Karpas-422 (cell line): ENCODE results near the gene CD9. TPM values are rescaled to one million over a fixed set of nuclear protein-coding genes. Genes with fewer than 3 reads are reported as not detected.

Source experiments
- DNase-seq: peaks from one replicate; pipeline ENCODE4 v3.0.0-alpha.2; 2015
- H2AFZ ChIP-seq: fragments of 200-600 bp; sonication (generic); 2 replicates; pipeline ENCODE4 v1.6.1; 2014; ENCODE audit warnings: antibody characterized with exemption, low read length, mixed read lengths
- H3K27ac ChIP-seq: fragments of 200-600 bp; sonication (generic); 2 replicates; pipeline ENCODE4 v1.5.1; 2014; ENCODE audit warnings: mild to moderate bottlenecking, low read length, moderate library complexity
- H3K27me3 ChIP-seq: fragments of 200-600 bp; sonication (generic); 2 replicates; pipeline ENCODE4 v1.6.1; 2014; ENCODE audit warnings: low read length, mixed read lengths
- H3K36me3 ChIP-seq: fragments of 200-600 bp; sonication (generic); 2 replicates; pipeline ENCODE4 v1.6.1; 2014; ENCODE audit warnings: low read length, mixed read lengths; ENCODE audit not compliant: insufficient read depth
- H3K4me1 ChIP-seq: fragments of 200-600 bp; sonication (generic); 2 replicates; pipeline ENCODE4 v1.6.1; 2014; ENCODE audit warnings: mild to moderate bottlenecking, low read length, mixed read lengths
- H3K4me2 ChIP-seq: fragments of 200-600 bp; sonication (generic); 2 replicates; pipeline ENCODE4 v1.6.1; 2014; ENCODE audit warnings: low read length, low read depth, mild to moderate bottlenecking; ENCODE audit not compliant: poor library complexity, severe bottlenecking
- H3K4me3 ChIP-seq: fragments of 200-600 bp; sonication (generic); 2 replicates; pipeline ENCODE4 v1.5.1; 2014; ENCODE audit warnings: mild to moderate bottlenecking, antibody characterized with exemption, low read length, mixed read lengths
- H3K79me2 ChIP-seq: fragments of 200-600 bp; sonication (generic); 2 replicates; pipeline ENCODE4 v1.6.1; 2014; ENCODE audit warnings: mild to moderate bottlenecking, low read length, mixed read lengths
- H3K9ac ChIP-seq: fragments of 200-600 bp; sonication (generic); 2 replicates; pipeline ENCODE4 v1.6.0; 2014; ENCODE audit warnings: low read length
- H3K9me2 ChIP-seq: fragments of 200-600 bp; sonication (generic), shearing (Covaris generic); replicated peaks from 2 replicates; pipeline ENCODE4 v1.6.0; 2014; ENCODE audit warnings: mild to moderate bottlenecking, low read length, moderate library complexity; ENCODE audit not compliant: insufficient read depth
- H3K9me3 ChIP-seq: fragments of 300-700, 200-600 bp; sonication (generic); 2 replicates; pipeline ENCODE4 v1.6.1; 2014; ENCODE audit warnings: low read length, mixed read lengths
- H4K20me1 ChIP-seq: fragments of 200-600 bp; sonication (generic); 2 replicates; pipeline ENCODE4 v1.6.1; 2014; ENCODE audit warnings: mild to moderate bottlenecking, antibody characterized with exemption, low read length, low read depth; ENCODE audit not compliant: insufficient read depth
- total RNA-seq: library from RNA; depleted of rRNA; stranded (reverse); fragments of >200 nt; shearing (Covaris generic); gene quantifications from 2 replicates; pipeline ENCODE4 v1.2.3, GENCODE V29; 2014; ENCODE audit warnings: low replicate concordance

CD9 gene
- total RNA-seq, 1 experiment from 2014 or later, result not detected

DNA sequence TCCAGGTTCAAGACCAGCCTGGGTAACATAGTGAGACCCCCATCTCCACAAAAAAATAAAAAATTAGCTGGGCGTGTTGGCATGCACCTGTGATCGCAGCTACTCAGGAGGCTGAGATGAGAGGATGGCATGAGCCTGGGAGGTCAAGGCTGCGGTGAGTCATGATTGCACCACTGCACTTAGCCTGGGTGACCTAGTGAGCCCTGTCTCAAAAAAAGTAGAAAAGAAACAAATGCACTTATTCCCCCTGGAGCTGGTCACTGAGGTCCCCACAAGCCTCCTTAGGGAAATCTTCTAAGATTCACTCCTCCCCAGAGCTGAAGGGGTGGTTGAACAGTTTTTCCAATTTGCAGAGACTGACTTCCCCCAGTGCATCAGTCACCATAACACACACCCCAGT is 1.6 kb downstream of the CD9 start:
- H3K9ac ChIP-seq, result no peak overlapping the region
- H3K79me2 ChIP-seq, result no peaks in the 10 kb centered on the region
- H4K20me1 ChIP-seq, result no peaks in the 10 kb centered on the region
- H3K27me3 ChIP-seq, result no peaks in the 10 kb centered on the region
- DNase-seq, result no peak
- H3K4me3 ChIP-seq, result no peak overlapping the region
- no peak overlapping the region for H2AFZ ChIP-seq
- no peaks in the 10 kb centered on the region for H3K9me2 ChIP-seq
- H3K27ac ChIP-seq, result no peak overlapping the region
- no peaks in the 10 kb centered on the region for H3K4me1 ChIP-seq
- H3K9me3 ChIP-seq, result no peaks in the 10 kb centered on the region
- H3K36me3 ChIP-seq, result no peaks in the 10 kb centered on the region
- no peak overlapping the region for H3K4me2 ChIP-seq

DNA sequence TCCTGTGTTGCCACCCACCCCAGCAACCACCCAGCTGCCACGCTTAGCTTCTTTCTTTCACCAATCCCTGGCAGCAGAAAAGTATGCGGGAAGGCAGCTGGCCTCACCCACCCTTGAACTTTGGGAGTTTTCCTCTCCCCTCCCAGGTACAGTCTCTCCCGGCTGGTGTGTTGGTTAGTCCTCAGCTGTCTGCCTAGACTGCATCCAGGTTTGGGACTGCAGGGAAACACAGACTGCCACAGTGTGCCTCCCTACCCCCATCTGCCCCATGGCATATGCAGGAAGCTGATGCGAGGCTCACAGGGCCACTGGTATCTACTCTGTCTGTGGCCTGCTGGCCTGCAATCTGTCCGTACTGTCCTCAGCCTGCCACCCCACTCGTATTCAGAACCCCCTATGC is 2.1 kb downstream of the CD9 start:
- Histone ChIP-seq H3K9me3 (no peaks in the 10 kb centered on the region), H2AFZ (no peak overlapping the region), H4K20me1 (no peaks in the 10 kb centered on the region), H3K79me2 (no peaks in the 10 kb centered on the region), H3K27me3 (no peaks in the 10 kb centered on the region), H3K4me1 (no peaks in the 10 kb centered on the region), H3K9me2 (no peaks in the 10 kb centered on the region), H3K36me3 (no peaks in the 10 kb centered on the region), H3K27ac (no peak overlapping the region), H3K9ac (no peak overlapping the region), H3K4me2 (no peak overlapping the region), H3K4me3 (no peak overlapping the region)
- DNase-seq, result no peak

DNA sequence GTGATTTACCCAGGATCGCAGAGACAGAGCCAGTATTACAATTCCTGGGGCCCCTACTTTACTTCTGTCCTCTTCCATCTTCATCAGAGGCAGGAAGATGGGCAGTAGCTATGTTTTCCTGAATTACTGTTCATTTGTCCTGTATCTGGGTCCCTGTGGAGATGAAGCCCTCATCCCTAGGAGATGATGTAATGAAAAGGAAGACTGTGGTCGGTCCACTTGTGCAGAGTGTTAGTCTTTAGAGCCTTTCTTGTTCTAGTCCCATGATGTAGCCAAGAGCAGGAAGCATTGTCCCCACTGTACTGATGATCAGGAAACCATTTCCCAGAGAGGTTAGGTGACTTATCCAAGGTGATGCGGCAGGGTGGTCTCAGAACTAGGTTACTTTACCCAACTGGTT is 2.6 kb downstream of the CD9 start:
- H4K20me1 ChIP-seq, result no peaks in the 10 kb centered on the region
- no peaks in the 10 kb centered on the region for H3K79me2 ChIP-seq
- H3K4me2 ChIP-seq, result no peak overlapping the region
- H3K27me3 ChIP-seq, result no peaks in the 10 kb centered on the region
- no peaks in the 10 kb centered on the region for H3K4me1 ChIP-seq
- no peak for DNase-seq
- no peaks in the 10 kb centered on the region for H3K9me3 ChIP-seq
- H3K9me2 ChIP-seq, result no peaks in the 10 kb centered on the region
- H2AFZ ChIP-seq, result no peak overlapping the region
- no peak overlapping the region for H3K9ac ChIP-seq
- no peak overlapping the region for H3K4me3 ChIP-seq
- H3K27ac ChIP-seq, result no peak overlapping the region
- no peaks in the 10 kb centered on the region for H3K36me3 ChIP-seq

DNA sequence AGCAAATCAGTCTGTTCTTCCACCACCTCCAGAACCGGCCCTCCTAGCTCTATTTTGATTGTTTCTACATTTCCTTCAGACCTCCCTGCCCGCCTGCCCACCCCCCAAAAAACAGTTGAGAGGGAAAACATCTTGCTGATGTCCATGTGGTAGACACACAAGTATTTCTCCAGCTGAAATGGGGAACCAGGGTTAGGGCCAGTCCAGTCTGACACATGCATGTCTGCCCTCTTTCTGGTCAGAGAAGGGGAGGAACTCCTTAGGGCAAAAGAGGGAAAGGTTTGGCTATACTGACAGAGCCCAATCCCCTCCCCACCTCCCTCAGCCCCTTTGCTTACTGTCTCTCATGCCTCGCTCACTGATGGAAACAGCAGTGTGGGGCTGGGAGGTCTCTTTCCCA is 3.4 kb downstream of the CD9 start:
- no peak overlapping the region for H3K27ac ChIP-seq
- H3K4me2 ChIP-seq, result no peak overlapping the region
- no peaks in the 10 kb centered on the region for H3K4me1 ChIP-seq

DNA sequence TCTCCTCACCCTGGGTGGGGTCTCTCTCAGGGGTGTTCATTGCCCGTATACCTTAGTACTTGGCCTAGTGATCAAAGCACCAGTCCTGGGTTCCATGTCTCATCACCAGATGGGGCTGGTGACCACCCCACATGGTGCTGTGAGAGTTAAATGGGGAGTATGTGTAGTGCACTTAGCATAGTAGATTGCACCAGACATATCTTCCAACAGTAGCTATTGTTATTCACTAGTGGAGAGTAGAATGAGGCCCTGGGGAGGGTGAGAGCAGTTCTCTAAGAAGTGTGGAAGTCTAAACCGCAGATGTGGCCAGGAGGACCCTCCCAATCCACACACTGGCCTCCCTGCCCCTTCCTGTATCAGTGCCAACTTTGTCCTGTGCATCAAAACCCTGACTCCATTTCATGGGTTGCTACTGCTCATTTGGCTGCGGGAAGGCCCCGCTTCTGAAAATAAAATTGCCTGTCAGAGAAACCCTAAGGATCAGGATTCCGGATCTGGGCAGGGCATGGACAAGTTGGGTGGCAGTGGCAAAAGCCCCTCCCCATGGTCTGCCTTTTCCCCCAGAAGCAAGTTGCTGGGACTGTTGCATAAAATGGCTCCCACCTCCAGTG is 4.4 kb downstream of the CD9 start:
- Histone ChIP-seq H3K4me2 (no peak overlapping the region), H2AFZ (no peak overlapping the region), H3K27me3 (no peaks in the 10 kb centered on the region), H3K36me3 (no peaks in the 10 kb centered on the region), H3K4me3 (no peak overlapping the region), H3K9me3 (no peaks in the 10 kb centered on the region), H3K9ac (no peak overlapping the region), H4K20me1 (no peaks in the 10 kb centered on the region), H3K4me1 (no peaks in the 10 kb centered on the region), H3K27ac (no peak overlapping the region), H3K79me2 (no peaks in the 10 kb centered on the region), H3K9me2 (no peaks in the 10 kb centered on the region)
- DNase-seq, result no peak

More for the DNA sequence above, 3.4 kb downstream of the CD9 start:
- Histone ChIP-seq H3K79me2 (no peaks in the 10 kb centered on the region), H4K20me1 (no peaks in the 10 kb centered on the region), H3K9me2 (no peaks in the 10 kb centered on the region), H3K9me3 (no peaks in the 10 kb centered on the region), H2AFZ (no peak overlapping the region), H3K36me3 (no peaks in the 10 kb centered on the region), H3K9ac (no peak overlapping the region), H3K27me3 (no peaks in the 10 kb centered on the region), H3K4me3 (no peak overlapping the region)
- no peak for DNase-seq

DNA sequence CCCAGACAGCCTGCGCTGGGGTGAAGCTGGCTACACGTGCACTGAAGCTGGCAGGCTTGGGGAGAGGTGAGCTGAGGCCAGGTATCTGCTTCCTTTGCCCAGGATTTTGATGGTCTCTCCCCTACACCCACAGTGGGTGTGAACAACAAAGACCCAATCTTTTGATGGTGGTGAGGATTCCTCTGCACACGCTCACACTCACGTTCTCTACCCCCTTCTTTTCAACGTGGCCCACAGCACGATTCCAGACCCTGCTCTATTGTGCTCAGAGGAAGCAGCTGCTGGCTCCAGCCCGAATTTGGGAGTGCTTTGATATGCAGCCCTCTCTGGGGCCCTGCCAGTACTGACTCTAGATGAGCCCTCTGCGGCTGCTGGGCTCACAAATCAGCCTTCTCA is 4.9 kb downstream of the CD9 start:
- H3K4me1 ChIP-seq, result no peaks in the 10 kb centered on the region
- H3K4me2 ChIP-seq, result no peak overlapping the region
- no peaks in the 10 kb centered on the region for H3K9me3 ChIP-seq
- H3K27ac ChIP-seq, result no peak overlapping the region
- H3K79me2 ChIP-seq, result no peaks in the 10 kb centered on the region
- no peak overlapping the region for H2AFZ ChIP-seq
- H3K9me2 ChIP-seq, result no peaks in the 10 kb centered on the region
- no peaks in the 10 kb centered on the region for H3K27me3 ChIP-seq
- no peak overlapping the region for H3K9ac ChIP-seq
- no peaks in the 10 kb centered on the region for H4K20me1 ChIP-seq
- DNase-seq, result no peak
- H3K4me3 ChIP-seq, result no peak overlapping the region
- H3K36me3 ChIP-seq, result no peaks in the 10 kb centered on the region

DNA sequence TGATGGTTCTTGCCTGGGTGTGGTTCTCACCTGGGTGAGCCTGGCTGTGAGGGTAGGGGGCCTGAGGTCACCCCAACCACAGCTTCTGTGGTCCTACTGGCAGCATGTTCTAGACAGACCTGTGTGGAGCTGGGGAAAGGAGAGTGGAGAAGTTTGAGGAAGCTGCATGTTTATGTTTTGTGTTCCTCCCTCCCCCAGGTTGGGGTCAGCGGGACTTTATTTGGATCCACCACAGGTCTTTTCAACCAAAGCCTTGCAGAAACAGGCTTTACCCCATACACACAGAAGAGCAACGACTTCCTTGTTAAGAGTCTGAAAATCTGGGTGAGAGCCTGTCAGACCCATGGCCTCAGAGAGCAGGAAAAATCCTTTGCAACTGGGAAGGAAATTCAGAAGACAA is 5.6 kb downstream of the CD9 start:
- H3K79me2 ChIP-seq, result no peaks in the 10 kb centered on the region
- H3K9me3 ChIP-seq, result no peaks in the 10 kb centered on the region
- H3K36me3 ChIP-seq, result no peaks in the 10 kb centered on the region
- no peak overlapping the region for H3K4me2 ChIP-seq
- no peaks in the 10 kb centered on the region for H3K4me1 ChIP-seq
- no peaks in the 10 kb centered on the region for H4K20me1 ChIP-seq
- H3K27ac ChIP-seq, result no peak overlapping the region
- H3K27me3 ChIP-seq, result no peaks in the 10 kb centered on the region
- no peak for DNase-seq
- H2AFZ ChIP-seq, result no peak overlapping the region
- H3K9me2 ChIP-seq, result no peaks in the 10 kb centered on the region
- H3K9ac ChIP-seq, result no peak overlapping the region
- H3K4me3 ChIP-seq, result no peak overlapping the region

DNA sequence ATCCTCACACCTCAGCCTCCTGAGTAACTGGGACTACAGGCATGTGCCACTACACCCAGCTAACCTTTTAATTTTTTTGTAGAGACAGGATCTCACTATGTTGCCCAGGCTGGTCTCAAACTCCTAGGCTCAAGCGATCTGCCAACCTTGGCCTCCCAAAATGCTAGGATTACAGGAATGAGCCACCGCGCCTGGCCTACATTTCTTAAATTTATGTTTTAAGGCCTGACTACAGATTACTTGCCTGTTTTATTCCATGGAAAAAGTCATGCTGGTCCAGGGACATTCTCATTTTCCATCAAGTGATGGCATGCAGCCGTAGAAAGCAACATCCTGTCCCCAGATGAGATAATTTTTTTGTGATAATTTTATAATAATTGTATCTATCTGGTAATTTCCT is 6.1 kb downstream of the CD9 start:
- Histone ChIP-seq H3K4me2 (no peak overlapping the region), H3K4me3 (no peak overlapping the region), H3K9me3 (no peaks in the 10 kb centered on the region), H3K27ac (no peak overlapping the region), H3K27me3 (no peaks in the 10 kb centered on the region), H4K20me1 (no peaks in the 10 kb centered on the region), H3K79me2 (no peaks in the 10 kb centered on the region), H2AFZ (no peak overlapping the region), H3K9me2 (no peaks in the 10 kb centered on the region), H3K4me1 (no peaks in the 10 kb centered on the region), H3K9ac (no peak overlapping the region), H3K36me3 (no peaks in the 10 kb centered on the region)
- no peak for DNase-seq
